Muscle of back (tissue), 11 donors: Measurements from ENCODE around the gene APEH. TPM values are rescaled to one million over a fixed set of nuclear protein-coding genes. Genes with fewer than 3 reads are reported as not detected.

Experiments
- DNase-seq, 3 donors: peaks; one replicate each; pipeline versions ENCODE4 v3.0.0 to v3.0.0-alpha.2; 2013
- polyA plus RNA-seq, 10 donors: library from polyadenylated mRNA; unstranded; fragments of 120-200 nt; gene quantifications; one replicate each; pipeline ENCODE4 v1.2.1, GENCODE V29; 2013; ENCODE audit not compliant: insufficient read length in 10 of 10

APEH gene
- polyA plus RNA-seq, 10 donors = 55.5 to 64.8 (median 59.7) TPM

- peak in 1 of 3 donors; percentile 54 for DNase-seq
Measured at GRCh38 chr3:49724586-49724985, 50.4 kb downstream of the APEH start.

- DNase-seq = no peak
Measured at GRCh38 chr3:49725906-49726681, 51.9 kb downstream of the APEH start.

- no peak for DNase-seq
Measured at GRCh38 chr3:49727154-49727923, 53.2 kb downstream of the APEH start.

GRCh38 chr3:49727924-49728361 is 53.8 kb downstream of the APEH start:
- no peak for DNase-seq

- no peak for DNase-seq
Measured at GRCh38 chr3:49729966-49730609, 55.9 kb downstream of the APEH start.

- DNase-seq = no peak
Measured at GRCh38 chr3:49732597-49732996, 58.4 kb downstream of the APEH start.

- DNase-seq = no peak
Measured at GRCh38 chr3:49733551-49733950, 59.4 kb downstream of the APEH start.

Other genes with a start within 250 kb of the APEH start
- gene NICN1, start 245.0 kb upstream of the APEH start, polyA plus RNA-seq = 10 to 100 TPM in 9 of 10 donors, 1 to 10 TPM in 1; 8.6 to 19.4 (median 14.1) TPM
- gene DAG1, start 204.1 kb upstream of the APEH start, polyA plus RNA-seq = 100 to 1,000 TPM; 155 to 247 (median 209) TPM
- 1 to 10 TPM in 3 of 10 donors, under 1 TPM in 7; 0.63 to 1.2 (median 0.91) TPM for gene BSN, start 119.9 kb upstream of the APEH start, polyA plus RNA-seq
- 10 to 100 TPM in 3 of 10 donors, 1 to 10 TPM in 7; 5.0 to 14.2 (median 8.1) TPM for gene MST1, start 15.1 kb downstream of the APEH start, polyA plus RNA-seq
- 10 to 100 TPM; 28.4 to 45.3 (median 41.6) TPM for gene RNF123, start 15.2 kb downstream of the APEH start, polyA plus RNA-seq
- gene AMIGO3, start 45.3 kb downstream of the APEH start, polyA plus RNA-seq = 1 to 10 TPM; 1.3 to 3.8 (median 2.0) TPM
- 10 to 100 TPM in 7 of 10 donors, 1 to 10 TPM in 3; 8.3 to 15.3 (median 12.0) TPM for gene GMPPB, start 49.6 kb downstream of the APEH start, polyA plus RNA-seq
- gene IP6K1, start 112.2 kb downstream of the APEH start, polyA plus RNA-seq = 10 to 100 TPM; 19.5 to 31.5 (median 23.3) TPM
- under 1 TPM in 4 of 10 donors, not detected in 6; 0.10 to 0.45 (median 0.19) TPM for gene CDHR4, start 125.5 kb downstream of the APEH start, polyA plus RNA-seq
- gene INKA1, start 128.9 kb downstream of the APEH start, polyA plus RNA-seq = 10 to 100 TPM in 3 of 10 donors, 1 to 10 TPM in 7; 4.3 to 18.7 (median 7.8) TPM
- 10 to 100 TPM; 14.2 to 29.2 (median 22.1) TPM for gene UBA7, start 139.6 kb downstream of the APEH start, polyA plus RNA-seq
- gene TRAIP, start 182.2 kb downstream of the APEH start, polyA plus RNA-seq = 1 to 10 TPM; 3.3 to 6.2 (median 4.8) TPM
- gene CAMKV, start 195.6 kb downstream of the APEH start, polyA plus RNA-seq = under 1 TPM; 0.13 to 0.92 (median 0.30) TPM
- gene MST1R, start 229.5 kb downstream of the APEH start, polyA plus RNA-seq = 1 to 10 TPM; 1.3 to 6.1 (median 2.0) TPM